ENCODE results near the gene PDP2.

Gene PDP2

GRCh38 chr16:66843191-66843590 lies 37.1 kb upstream of the PDP2 start:
- Histone ChIP-seq H2AFZ (ENCODE audit: low read length) (no peak overlapping the region), H3K27me3 (replicated peaks; ENCODE audit: insufficient read depth, low read length) (no peaks in the 10 kb centered on the region), H3K27ac (ENCODE audit: low read length) (no peak overlapping the region), H3K4me2 (ENCODE audit: low read depth, low read length) (no peak overlapping the region), H3K79me2 (ENCODE audit: low read length) (no peaks in the 10 kb centered on the region), H3K9ac (ENCODE audit: low read length) (no peak overlapping the region), H3K9me2 (replicated peaks; ENCODE audit: insufficient read depth, low read length) (no peaks in the 10 kb centered on the region), H3K4me1 (ENCODE audit: low read length) (no peaks in the 10 kb centered on the region), H4K20me1 (ENCODE audit: insufficient read depth, low read length) (no peaks in the 10 kb centered on the region), H3K36me3 (replicated peaks; ENCODE audit: insufficient read depth, low read length) (no peaks in the 10 kb centered on the region), H3K4me3 (ENCODE audit: low read length) (no peak overlapping the region), H3K9me3 (replicated peaks; ENCODE audit: insufficient read depth, low read length) (no peaks in the 10 kb centered on the region), H3F3A (ENCODE audit: insufficient read depth, low read length) (no peaks in the 10 kb centered on the region)
- DNase-seq = no peak
- TF ChIP-seq CTCF (IDR thresholded peaks at IDR 0.05; ENCODE audit: low read length) (no peak), EZH2 (optimal IDR thresholded peaks at IDR 0.05; ENCODE audit: low read depth, low read length) (no peak), EZH2phosphoT487 (IDR thresholded peaks at IDR 0.05; ENCODE audit: low read length) (no peak)

GRCh38 chr16:66844009-66844341 lies 36.3 kb upstream of the PDP2 start:
- no peak overlapping the region for H3K4me3 ChIP-seq (ENCODE audit: low read length)
- no peaks in the 10 kb centered on the region for H3F3A ChIP-seq (ENCODE audit: insufficient read depth, low read length)
- H3K4me2 ChIP-seq (ENCODE audit: low read depth, low read length) = no peak overlapping the region
- H3K36me3 ChIP-seq (replicated peaks; ENCODE audit: insufficient read depth, low read length) = no peaks in the 10 kb centered on the region
- TF ChIP-seq CTCF (IDR thresholded peaks at IDR 0.05; ENCODE audit: low read length) = no peak
- no peak for TF ChIP-seq EZH2phosphoT487 (IDR thresholded peaks at IDR 0.05; ENCODE audit: low read length)
- H4K20me1 ChIP-seq (ENCODE audit: insufficient read depth, low read length) = no peaks in the 10 kb centered on the region
- H3K9me3 ChIP-seq (replicated peaks; ENCODE audit: insufficient read depth, low read length) = no peaks in the 10 kb centered on the region
- H3K79me2 ChIP-seq (ENCODE audit: low read length) = no peaks in the 10 kb centered on the region
- H2AFZ ChIP-seq (ENCODE audit: low read length) = no peak overlapping the region
- H3K4me1 ChIP-seq (ENCODE audit: low read length) = no peaks in the 10 kb centered on the region
- H3K9me2 ChIP-seq (replicated peaks; ENCODE audit: insufficient read depth, low read length) = no peaks in the 10 kb centered on the region
- no peak overlapping the region for H3K27ac ChIP-seq (ENCODE audit: low read length)
- H3K27me3 ChIP-seq (replicated peaks; ENCODE audit: insufficient read depth, low read length) = no peaks in the 10 kb centered on the region
- no peak overlapping the region for H3K9ac ChIP-seq (ENCODE audit: low read length)
- no peak for DNase-seq

GRCh38 chr16:66844342-66845079 lies 35.8 kb upstream of the PDP2 start, which contains the start of gene CA7:
TSS of gene CA7 (plus strand) at chr16:66844414. CDS start at chr16:66844488, 74 bp downstream.
- Histone ChIP-seq H3F3A (ENCODE audit: insufficient read depth, low read length) (no peaks in the 10 kb centered on the region), H3K79me2 (ENCODE audit: low read length) (no peaks in the 10 kb centered on the region), H3K9ac (ENCODE audit: low read length) (no peak within 1 kb of the TSS), H3K27ac (ENCODE audit: low read length) (no peak within 1 kb of the TSS), H3K4me2 (ENCODE audit: low read depth, low read length) (no peak within 1 kb of the TSS), H4K20me1 (ENCODE audit: insufficient read depth, low read length) (no peaks in the 10 kb centered on the region), H2AFZ (ENCODE audit: low read length) (no peak within 1 kb of the TSS), H3K9me3 (replicated peaks; ENCODE audit: insufficient read depth, low read length) (no peaks in the 10 kb centered on the region), H3K27me3 (replicated peaks; ENCODE audit: insufficient read depth, low read length) (no peaks in the 10 kb centered on the region), H3K9me2 (replicated peaks; ENCODE audit: insufficient read depth, low read length) (no peaks in the 10 kb centered on the region), H3K4me3 (ENCODE audit: low read length) (no peak within 1 kb of the TSS), H3K4me1 (ENCODE audit: low read length) (no peaks in the 10 kb centered on the region), H3K36me3 (replicated peaks; ENCODE audit: insufficient read depth, low read length) (no peaks in the 10 kb centered on the region)
- DNase-seq = no peak
- TF ChIP-seq CTCF (IDR thresholded peaks at IDR 0.05; ENCODE audit: low read length) (no peak), EZH2 (optimal IDR thresholded peaks at IDR 0.05; ENCODE audit: low read depth, low read length) (no peak), EZH2phosphoT487 (IDR thresholded peaks at IDR 0.05; ENCODE audit: low read length) (no peak)

Data from MM.1S (cell line).